GM21619 (cell line): ENCODE measurements around the gene ASCC1.
A peak's percentile ranks its signal among the peaks of the same experiment; 100 is the strongest.

ENCODE experiments used
- ATAC-seq: cut with Tn5 transposase; IDR thresholded peaks from one replicate; pipeline ENCODE4 v1.9.1; 2021; ENCODE audit not compliant: unreplicated experiment

The ASCC1 gene

GRCh38 chr10:72215611-72216549, at the start of gene ASCC1, which contains the start of gene ANAPC16:
Gene ASCC1, minus strand, starts transcription at chr10:72216276. Its CDS starts 2,978 bp downstream, at chr10:72213298.
Gene ANAPC16, plus strand, starts transcription at chr10:72216012. Its CDS starts 7,903 bp downstream, at chr10:72223915.
- ATAC-seq = peak; percentile 59

- no peak for ATAC-seq
Observed at GRCh38 chr10:72265508-72265907, 49.4 kb upstream of the ASCC1 start.

GRCh38 chr10:72264536-72264935, 48.5 kb upstream of the ASCC1 start:
- ATAC-seq = no peak

- no peak for ATAC-seq
Observed at GRCh38 chr10:72263613-72264241, 47.7 kb upstream of the ASCC1 start.

- peak; percentile 2 for ATAC-seq
Observed at GRCh38 chr10:72261784-72262404, 45.8 kb upstream of the ASCC1 start.

- peak; percentile 42 for ATAC-seq
Observed at GRCh38 chr10:72260976-72261783, 45.1 kb upstream of the ASCC1 start.

GRCh38 chr10:72260239-72260975, 44.3 kb upstream of the ASCC1 start:
- ATAC-seq = peak; percentile 59

GRCh38 chr10:72259491-72260238, 43.6 kb upstream of the ASCC1 start:
- ATAC-seq = no peak

GRCh38 chr10:72258617-72259016, 42.5 kb upstream of the ASCC1 start:
- no peak for ATAC-seq

GRCh38 chr10:72257051-72257892, 41.2 kb upstream of the ASCC1 start:
- no peak for ATAC-seq

- ATAC-seq = no peak
Observed at GRCh38 chr10:72255977-72256729, 40.1 kb upstream of the ASCC1 start.

GRCh38 chr10:72254813-72255568, 38.9 kb upstream of the ASCC1 start:
- no peak for ATAC-seq

GRCh38 chr10:72253578-72253977, 37.5 kb upstream of the ASCC1 start:
- no peak for ATAC-seq

- no peak for ATAC-seq
Observed at GRCh38 chr10:72252972-72253371, 36.9 kb upstream of the ASCC1 start.

- no peak for ATAC-seq
Observed at GRCh38 chr10:72251635-72252034, 35.6 kb upstream of the ASCC1 start.

- no peak for ATAC-seq
Observed at GRCh38 chr10:72250666-72251065, 34.6 kb upstream of the ASCC1 start.
